NCI-H82 treated with DMSO at 0.1 percent for 48 hours (cell line): ENCODE data around the gene STING1.
"Not testable (repeated sequence)": the region's sequence is repeated elsewhere in the genome, so short reads cannot be mapped to it uniquely, and the experiment has no call there.

Experiments
- DNase-seq: peaks from one replicate; lab custom pipeline; 2025; ENCODE audit not compliant: unreplicated experiment; lab: John Stamatoyannopoulos, UW

STING1 gene

DNA sequence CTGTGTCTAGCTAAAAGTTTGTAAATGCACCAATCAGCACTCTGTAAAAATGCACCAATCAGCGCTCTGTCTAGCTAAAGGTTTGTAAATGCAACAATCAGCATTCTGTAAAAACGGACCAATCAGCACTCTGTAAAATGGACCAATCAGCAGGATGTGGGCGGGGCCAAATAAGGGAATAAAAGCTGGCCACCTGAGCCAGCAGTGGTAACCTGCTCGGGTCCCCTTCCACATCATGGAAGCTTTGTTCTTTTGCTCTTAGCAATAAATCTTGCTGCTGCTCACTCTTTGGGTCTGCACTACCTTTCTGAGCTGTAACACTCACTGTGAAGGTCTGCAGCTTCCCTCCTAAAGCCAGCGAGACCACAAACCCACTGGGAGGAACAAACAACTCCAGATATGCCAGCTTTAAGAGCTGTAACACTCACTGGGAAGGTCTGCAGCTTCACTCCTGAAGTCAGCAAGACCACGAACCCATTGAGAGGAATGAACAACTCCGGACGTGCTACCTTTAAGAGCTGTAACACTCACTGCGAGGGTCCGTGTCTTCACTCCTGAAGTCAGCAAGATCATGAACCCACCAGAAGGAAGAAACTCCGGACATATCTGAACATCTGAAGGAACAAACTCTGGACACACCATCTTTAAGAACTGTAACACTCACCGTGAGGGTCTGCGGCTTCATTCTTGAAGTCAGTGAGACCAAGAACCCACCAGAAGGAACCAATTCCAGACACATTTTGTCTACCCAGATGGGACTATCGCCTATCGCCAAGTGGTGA lies 20.7 kb upstream of the STING1 start:
- not testable (repeated sequence) for DNase-seq

DNA sequence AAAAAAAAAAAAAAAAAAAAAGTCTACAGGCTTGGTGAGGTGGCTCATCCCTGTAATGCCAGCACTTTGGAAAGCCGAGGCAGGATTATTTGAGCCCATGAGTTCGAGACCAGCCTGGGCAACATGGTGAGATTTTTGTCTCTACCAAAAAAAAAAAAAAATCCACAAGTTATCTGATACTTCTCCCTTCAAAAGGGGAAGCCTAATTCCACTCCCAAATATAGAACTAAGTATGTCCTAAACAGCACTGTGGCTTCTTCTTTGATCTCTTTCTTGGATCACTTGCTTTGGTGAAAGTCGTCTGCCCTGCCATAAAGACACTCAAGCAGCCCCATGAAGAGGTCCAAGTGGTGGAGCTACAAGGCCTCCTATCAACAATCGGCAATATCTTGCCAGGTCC lies 18.8 kb upstream of the STING1 start:
- DNase-seq, result no peak

DNA sequence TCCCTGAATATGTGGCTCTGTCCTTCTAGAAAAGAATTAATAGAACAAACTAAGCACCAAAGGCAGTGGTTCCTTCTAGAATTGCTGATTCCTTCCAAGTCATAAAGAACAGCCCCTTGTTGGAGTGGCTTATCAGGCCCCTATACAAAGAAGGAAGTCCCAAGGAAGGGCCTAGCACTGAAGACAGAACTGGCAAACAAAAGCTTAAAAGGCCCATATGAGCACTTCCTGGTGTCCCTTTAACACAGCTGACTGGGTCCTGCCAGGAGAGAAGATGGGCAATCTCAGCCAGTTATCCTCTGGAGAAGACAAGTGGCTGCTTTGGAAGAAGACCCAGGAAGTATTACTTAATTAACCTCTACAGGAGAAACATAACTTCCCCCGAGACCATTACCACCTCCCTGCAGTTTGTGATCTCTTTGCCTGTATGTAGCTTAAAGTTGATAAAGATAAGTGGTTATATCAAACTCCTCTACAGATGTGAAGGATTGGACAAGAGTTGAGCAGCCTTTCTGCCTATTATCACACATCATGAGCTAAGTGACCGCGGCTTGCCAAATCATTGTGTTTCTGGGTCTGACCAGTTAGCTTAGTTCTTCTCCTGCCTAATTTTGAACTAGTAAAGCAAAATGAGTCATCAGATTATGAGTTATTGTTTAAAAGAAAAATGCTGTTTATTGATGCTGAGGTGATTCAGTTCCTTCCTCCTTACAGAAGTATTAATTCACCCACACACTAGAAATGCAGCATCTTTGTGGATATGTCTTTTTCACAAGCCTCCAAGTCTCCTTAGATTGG lies 13.3 kb upstream of the STING1 start:
- DNase-seq, result no peak

DNA sequence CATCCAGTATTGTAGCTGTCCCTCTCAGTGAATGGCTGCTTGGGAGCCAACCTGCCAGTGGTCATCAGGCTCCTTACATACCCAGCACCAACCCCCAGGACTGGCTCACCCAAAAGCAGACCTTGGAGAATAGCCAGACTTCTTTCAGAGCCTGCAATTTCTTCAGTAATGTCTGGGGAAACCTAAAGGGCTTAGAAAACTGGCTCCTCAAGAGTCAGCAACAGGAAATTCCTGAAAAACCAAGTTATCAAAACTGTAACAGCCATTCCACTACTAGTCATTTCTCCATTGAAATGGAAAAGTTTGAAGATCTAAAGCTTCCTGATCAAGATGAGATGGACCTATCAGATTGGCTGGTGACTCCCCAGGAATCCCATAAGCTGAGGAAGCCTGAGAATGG lies 12.3 kb upstream of the STING1 start:
- no peak for DNase-seq

DNA sequence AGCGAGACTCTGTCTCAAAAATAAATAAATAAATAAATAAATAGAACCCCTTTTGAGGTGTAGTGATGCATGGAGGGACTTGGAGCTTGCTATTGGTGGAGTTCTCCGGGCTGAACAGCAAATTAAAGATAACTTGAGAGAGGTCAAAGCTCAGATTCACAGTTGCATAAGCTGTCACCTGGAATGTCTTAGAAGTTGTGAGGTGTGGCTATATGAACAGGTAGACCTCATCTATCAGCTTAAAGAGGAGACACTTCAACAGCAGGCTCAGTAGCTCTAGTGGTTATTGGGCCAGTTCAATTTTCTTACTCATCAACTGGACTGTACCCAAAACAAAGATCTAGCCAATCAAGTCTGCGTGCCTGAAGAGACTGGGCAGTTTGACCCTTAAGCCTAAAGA lies 11.7 kb upstream of the STING1 start:
- no peak for DNase-seq

DNA sequence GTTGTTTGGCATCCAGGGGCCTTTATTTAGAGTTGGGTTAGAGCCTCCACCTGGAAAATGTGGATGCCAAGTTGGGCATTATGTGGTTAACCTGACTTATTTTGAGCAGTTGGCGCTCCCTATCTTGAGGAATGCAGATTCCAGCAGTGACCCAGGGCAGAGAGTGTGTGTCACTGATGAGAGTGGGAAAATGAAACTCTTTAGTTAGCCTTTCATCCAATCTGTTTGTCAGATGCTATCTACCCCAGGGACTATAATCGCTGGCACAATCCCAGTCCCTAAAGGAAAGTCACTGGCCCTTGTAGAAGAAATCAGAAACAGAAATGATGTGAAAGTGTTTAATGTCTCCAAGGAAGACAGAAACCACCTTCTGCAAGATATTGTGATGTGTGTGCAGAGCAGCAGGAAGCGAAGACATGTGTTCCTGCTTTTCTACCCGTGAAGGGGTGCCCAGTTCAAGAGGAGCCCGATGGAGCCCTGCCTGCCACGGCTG lies 10.2 kb upstream of the STING1 start:
- DNase-seq, result no peak

DNA sequence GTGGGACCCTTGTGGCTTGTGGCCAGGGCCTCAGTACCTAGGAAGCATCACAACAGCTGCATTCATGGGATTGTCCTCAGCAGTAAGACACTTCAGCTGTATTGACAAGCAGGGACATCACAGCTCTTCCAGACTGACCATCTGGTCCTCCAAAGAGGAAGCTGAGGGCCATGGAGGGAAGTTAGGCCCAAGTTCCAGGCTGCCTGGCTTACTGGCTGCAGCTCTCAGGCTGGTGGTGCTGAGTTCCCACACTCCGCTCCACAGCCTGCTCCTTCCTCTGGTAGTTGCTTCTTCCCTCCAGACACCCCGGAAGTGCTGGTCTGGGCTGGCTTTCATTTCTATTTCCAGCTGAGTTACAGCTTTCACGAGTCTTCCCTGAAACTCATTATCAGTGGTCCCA lies 5.7 kb upstream of the STING1 start:
- no peak for DNase-seq

DNA sequence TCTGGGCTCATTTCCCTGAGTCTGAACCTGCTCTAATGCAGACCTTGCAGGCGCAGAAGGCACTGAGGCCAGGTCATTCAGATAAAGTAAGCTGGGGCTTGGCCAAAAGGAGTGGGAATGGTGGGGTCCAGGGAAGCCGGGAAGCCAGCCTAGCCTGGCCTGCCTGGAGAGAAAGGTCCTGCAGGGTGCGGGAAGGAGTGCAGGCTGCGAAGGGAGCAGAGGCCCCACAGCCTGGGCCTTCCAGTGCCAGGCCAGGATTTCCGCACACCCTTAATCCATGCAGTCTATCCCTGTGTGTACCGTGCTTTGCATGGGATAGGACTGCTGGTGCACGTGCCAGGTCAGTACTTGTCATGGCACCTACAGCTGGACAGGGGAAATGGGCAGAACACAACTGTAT lies 3.6 kb upstream of the STING1 start:
- DNase-seq, result no peak

DNA sequence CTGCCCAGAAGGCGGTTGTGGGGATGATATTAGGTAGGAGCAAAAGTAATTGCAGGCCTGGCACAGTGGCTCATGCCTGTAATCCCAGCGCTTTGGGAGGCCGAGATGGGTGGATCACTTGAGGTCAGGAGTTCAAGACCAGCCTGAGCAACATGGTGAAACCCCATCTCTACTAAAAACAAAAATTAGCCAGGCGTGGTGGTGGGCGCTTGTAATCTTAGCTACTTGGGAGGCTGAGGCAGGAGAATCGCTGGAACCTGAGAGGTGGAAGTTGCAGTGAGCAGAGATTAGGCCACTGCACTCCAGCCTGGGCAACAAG lies 291 bp upstream of the STING1 start:
- DNase-seq, result not testable (repeated sequence)

DNA sequence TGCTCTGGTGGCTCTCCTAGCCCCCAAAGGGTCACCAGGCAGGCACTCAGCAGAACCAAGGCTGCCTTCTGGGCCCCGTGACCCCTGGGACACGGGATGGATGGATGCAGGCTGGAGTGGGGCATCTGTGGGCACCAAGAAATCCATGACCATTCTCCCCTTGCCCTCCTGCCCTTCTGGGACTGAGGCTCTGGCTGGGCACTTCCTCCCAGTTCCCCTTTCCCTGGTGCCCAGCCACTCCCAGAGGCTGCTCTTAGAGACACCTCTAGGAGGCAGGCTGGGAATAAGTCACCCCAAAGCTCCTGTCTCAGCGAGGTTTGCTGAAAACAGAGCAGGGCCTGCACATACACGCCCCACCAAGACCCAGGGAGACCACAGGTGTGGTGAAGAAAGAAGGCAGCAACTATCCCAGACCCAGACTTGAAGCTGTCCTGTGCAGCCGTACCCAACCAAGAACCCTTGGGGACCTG lies 943 bp downstream of the STING1 start:
- DNase-seq, result no peak

DNA sequence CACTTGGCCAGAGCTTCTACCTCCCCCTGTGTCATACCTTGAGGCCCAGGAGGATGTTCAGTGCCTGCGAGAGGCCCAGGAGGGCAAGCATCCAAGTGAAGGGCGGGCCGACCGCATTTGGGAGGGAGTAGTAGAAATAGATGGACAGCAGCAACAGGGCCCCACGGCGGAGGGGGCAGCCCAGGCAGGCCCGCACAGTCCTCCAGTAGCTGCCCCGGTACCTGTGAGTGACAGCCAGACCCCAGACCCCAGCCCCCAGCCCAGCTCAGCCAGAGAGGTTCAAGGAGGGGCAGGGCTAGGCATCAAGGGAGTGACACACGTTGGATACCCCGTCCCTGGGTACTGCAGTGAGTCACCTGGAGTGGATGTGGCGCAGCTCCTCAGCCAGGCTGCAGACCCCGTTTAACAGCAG lies 1.4 kb downstream of the STING1 start:
- no peak for DNase-seq

DNA sequence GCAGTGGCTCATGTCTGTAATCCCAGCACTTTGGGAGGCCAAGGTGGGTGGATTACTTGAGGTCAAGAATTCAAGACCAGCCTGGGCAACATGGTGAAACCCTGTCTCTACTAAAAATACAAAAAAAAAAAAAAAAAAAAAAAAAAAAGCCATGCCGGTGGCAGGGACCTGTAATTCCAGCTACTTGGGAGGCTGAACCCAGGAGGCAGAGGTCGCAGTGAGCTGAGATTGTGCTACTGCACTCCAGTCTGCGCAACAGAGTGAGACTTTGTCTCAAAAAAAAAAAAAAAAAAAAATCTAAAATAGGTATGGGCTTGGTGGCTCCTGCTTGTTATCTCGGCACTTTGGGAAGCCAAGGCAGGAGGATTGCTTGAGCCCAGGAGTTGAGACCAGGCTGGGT lies 2.8 kb downstream of the STING1 start:
- DNase-seq, result not testable (repeated sequence)

DNA sequence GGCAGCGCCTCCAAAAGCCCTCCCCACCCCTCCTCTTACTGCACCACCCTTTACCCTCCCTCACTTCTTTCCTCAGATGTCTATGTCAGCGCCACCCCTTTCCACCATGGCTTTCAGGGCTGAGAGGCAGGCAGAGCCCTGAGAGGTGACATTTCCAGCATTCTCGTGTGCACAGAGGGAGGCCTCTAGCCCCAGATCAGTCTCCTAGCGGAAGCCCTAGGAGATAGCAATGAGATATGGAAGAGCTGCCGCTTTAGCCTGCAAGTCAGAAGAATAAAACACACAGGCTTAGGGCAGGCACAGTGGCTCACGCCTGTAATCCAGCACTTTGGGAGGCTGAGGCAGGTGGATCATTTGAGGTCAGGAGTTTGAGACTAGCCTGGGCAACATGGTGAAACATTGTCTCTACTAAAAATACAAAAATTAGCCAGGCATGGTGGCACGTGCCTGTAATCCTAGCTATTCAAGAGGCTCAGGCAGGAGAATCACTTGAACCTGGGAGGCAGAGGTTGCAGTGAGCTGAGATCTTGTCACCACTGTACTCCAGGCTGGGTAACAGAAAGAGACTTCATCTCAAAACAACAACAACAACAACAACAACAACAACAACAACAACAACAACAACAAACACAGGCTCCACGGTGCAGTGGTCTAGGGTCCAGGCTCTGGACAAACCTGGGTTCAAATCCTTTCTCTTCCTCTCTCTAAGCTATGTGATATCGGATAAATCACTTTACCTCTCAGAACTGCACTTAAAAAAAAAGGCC lies 3.7 kb downstream of the STING1 start:
- not testable (repeated sequence) for DNase-seq

DNA sequence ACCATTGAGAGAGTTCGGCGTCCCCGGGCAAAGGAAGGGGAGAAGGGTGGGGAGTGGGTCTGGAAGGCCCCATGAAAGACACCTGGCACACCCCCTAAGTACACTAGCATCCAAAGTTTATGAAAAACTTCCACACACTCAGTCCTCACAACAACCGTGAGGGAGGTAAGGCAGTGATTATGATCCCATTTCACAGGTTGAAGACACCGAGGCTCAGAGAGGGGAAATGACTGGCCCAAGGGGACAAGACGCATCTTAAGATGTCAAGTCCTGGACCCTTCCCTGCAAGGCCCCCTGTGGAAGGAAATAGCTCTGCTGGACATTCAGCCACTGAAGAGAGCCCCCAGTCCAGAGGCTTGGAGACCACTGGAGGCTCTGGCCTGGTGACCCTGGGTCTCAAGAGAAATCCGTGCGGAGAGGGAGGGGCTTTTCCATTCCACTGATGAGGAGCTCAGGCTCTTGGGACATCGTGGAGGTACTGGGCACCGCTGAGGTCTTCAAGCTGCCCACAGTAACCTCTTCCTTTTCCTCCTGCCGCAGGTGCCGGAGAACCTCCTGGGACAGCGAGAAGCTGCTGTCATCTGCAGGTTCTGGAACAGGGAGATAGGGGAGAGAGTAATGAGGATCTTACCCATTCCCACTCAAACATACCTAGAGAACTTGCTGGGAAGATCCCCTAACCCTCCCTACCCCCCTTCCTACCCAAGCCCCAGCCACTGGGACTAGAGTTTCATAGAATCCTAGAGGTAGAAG lies 6.5 kb downstream of the STING1 start:
- no peak for DNase-seq

DNA sequence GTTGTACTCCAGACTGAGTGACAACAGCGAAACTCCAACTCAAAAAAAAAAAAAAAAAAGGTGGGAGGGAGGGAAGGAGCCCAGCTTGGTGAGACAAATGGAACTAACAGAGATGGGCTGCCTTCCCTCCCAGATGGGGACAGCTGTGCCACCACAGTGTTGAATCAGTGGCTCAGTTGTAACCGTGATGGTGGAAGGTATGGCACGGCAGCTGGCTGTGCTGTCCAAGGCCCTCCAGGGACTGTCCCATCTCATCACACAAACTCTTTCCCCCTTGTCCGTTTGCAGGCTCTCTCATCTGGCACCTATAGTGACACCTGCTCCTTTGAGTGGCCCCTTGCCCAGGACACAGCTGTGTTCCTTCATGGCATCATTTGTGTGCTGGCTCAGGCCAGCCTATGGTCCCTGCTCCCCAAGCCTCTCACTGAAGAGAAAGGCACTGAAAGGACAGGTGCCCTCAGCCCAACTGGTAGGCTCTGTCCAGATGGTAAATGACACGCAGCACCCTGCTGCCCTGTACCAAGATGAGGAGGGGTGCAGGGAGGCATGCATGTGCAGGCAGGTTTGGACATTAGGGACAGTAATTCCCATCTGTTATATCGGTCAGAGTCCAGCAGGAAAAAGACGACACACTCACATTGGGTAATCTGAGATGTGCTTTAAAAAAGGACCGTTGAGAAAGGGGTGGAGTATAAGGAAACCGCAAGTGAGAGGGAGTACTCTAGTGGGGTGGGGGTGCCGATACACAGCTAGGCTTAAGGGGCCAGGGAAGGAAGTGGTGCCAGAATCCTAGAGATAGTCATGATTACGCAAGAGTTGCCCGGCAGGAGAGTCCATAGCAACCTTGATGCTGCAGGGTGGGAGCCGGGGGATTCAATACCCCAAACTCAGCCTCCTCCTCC lies 7.4 kb downstream of the STING1 start:
- DNase-seq, result no peak

DNA sequence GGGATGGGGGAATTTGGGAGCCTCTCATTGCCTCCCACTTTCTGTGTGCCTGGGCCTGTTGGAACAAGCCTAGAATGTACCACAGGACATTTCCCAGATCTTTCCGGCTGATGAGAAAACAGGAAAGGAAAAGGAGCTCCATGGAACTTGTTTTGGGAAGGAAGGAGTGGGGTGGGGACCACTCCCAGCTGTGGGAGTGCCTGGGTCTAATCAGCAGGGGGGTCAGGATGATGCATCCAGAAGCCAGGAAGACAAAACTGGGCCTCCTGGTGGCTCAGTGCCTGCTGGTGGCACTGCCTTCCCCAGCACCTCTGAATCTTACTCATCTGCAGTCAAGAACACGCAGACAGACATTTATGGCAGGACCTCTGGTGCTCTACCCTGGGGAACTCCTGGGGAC lies 9.0 kb downstream of the STING1 start:
- DNase-seq, result no peak

DNA sequence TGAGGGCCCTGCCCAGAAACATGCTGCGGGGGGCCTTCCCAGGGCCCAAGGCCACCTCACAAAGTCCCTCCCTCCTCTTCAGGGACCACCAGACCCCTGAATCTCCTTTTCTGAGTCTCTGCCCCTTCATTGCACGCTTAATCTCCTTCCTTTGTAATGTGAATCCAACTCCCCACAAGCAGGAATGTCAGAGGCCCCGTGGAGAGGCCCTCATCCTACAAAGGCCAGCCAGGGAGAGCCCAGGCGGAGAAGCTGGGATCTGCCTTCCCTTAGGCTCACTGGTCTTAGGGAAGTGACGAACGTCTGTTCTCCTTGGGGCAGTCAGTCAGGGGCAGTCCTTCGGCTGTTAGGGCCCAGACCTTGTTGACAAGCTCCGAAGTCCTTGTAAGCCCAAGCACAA lies 9.5 kb downstream of the STING1 start:
- DNase-seq, result no peak

DNA sequence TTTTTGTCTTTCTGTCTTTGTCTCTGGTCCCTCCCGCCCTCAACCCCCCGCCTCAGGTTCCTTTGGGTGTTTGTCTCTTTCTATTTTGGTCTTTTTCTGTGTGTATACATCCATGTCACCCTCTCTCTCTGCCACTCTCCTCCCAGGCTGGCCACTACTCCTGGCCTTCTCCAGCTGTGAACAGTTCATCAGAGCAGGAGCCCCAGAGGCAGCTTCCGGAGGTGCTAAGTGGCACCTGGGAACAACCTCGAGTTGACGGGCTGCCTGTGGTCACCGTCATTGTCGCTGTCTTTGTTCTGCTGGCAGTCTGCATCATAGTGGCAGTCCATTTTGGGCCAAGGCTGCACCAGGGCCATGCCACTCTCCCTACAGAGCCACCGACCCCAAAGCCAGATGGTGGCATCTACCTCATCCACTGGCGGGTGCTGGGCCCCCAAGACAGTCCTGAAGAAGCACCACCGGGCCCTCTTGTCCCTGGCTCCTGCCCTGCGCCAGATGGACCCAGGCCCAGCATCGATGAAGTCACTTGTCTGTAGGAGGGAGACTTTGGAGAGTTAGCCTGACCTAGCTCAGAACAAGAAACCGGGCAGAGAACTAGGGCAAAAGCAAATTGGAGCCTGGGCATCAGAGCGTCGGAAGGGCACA lies 10.1 kb downstream of the STING1 start:
- DNase-seq, result no peak

DNA sequence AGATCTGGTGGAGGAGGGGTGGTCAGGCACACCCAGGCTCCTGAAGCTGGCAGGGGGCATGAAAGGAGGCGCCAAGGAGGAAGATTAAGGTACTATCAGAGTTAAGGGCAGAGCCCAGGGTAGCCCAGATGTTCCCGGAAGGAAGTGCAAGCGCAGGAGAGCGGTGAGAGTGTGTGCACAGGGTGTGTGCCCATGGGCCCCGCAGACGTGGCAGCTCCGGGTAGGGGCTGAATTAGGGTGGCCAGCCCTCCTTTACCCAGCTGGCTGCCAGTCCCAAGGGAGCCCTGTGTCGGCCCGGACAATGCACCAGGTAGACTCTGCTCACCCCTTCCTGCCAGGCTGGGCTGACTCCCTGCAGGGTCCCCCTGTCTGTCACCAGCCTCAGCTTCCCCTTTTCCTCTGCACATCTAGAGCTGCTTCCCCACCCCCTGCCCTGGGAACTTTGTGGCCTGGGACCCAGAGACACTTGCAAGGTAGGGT lies 11.7 kb downstream of the STING1 start, which contains the start of gene SMIM33:
TSS of gene SMIM33 (plus strand) at position 184 of the 480 bp plus-strand sequence. CDS start at position 302, 118 bp downstream.
- DNase-seq, result no peak
